Sigmoid colon (tissue), 4 donors: ENCODE data around the gene CEP83.

Experiments
- EP300 ChIP-seq, 4 donors: sonication (generic); formaldehyde crosslinking; IDR thresholded peaks; one replicate each; pipeline ENCODE4 v1.6.1; 2017; ENCODE audit warnings: antibody characterized with exemption in 4 of 4
- POLR2A ChIP-seq, 2 donors: fragments of 450-650 bp; IDR thresholded peaks; one replicate each; pipeline ENCODE4 v1.6.1; 2016; ENCODE audit warnings: antibody characterized with exemption in 2 of 2, mild to moderate bottlenecking in 2 of 2, moderate library complexity in 2 of 2
- POLR2AphosphoS5 ChIP-seq, 4 donors: sonication (generic); formaldehyde crosslinking; IDR thresholded peaks; one replicate each; pipeline ENCODE4 v1.6.1; 2017; ENCODE audit warnings: antibody characterized with exemption in 4 of 4
- TF ChIP-seq, protein P1 (sequence below), 4 experiments: fragments of 450-650 bp in 3 of 4; fragments of 200-600 bp in 1 of 4; IDR thresholded peaks; one replicate each; pipeline ENCODE4 v1.5.1; 2016 to 2019; ENCODE audit warnings: antibody characterized with exemption in 4 of 4, mild to moderate bottlenecking in 3 of 4, moderate library complexity in 2 of 4

DNA sequence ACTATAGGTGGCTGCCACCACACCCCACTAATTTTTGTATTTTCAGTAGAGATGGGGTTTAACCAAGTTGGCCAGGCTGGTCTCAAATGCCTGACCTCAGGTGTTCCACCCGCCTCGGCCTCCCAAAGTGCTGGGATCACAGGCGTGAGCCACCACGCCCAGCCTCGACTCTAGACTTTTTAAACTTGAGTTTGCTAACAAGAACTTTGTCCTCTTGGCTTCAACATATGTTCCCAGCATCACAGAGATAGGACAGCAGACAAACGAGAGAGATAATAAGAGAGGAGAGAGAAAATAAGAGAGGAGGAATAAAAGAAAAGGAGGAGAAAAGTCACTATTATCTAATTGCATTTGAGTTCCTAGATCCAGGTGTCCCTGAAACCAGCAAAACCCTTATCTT lies 119.1 kb downstream of the CEP83 start:
- TF ChIP-seq, protein P1, sequence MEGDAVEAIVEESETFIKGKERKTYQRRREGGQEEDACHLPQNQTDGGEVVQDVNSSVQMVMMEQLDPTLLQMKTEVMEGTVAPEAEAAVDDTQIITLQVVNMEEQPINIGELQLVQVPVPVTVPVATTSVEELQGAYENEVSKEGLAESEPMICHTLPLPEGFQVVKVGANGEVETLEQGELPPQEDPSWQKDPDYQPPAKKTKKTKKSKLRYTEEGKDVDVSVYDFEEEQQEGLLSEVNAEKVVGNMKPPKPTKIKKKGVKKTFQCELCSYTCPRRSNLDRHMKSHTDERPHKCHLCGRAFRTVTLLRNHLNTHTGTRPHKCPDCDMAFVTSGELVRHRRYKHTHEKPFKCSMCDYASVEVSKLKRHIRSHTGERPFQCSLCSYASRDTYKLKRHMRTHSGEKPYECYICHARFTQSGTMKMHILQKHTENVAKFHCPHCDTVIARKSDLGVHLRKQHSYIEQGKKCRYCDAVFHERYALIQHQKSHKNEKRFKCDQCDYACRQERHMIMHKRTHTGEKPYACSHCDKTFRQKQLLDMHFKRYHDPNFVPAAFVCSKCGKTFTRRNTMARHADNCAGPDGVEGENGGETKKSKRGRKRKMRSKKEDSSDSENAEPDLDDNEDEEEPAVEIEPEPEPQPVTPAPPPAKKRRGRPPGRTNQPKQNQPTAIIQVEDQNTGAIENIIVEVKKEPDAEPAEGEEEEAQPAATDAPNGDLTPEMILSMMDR (IDR thresholded peaks at IDR 0.05): no peak
- TF ChIP-seq POLR2AphosphoS5 (IDR thresholded peaks at IDR 0.05): no peak
- TF ChIP-seq EP300 (IDR thresholded peaks at IDR 0.05): no peak
- TF ChIP-seq POLR2A (IDR thresholded peaks at IDR 0.05): no peak
